Right atrium auricular region (tissue), 2 donors: ENCODE data around the gene TPM1. TPM values are rescaled to one million over a fixed set of nuclear protein-coding genes. Genes with fewer than 3 reads are reported as not detected.

Source experiments
- DNase-seq: peaks from one replicate; pipeline ENCODE4 v3.0.0-alpha.2; 2019; ENCODE audit warnings: low spot score
- H3K27ac ChIP-seq, 2 donors: fragments of 200-600 bp; sonication (generic); 1 replicate in 1 of 2; 2 replicates in 1 of 2; pipeline ENCODE4 v1.5.1; 2016 to 2019
- H3K27me3 ChIP-seq, 2 donors: fragments of 200-600 bp; sonication (generic); one replicate each; pipeline versions ENCODE4 v1.5.1 to v1.6.0; 2017 to 2019
- H3K36me3 ChIP-seq: fragments of 200-600 bp; sonication (generic); one replicate; pipeline ENCODE4 v1.5.1; 2016
- H3K4me1 ChIP-seq, 2 donors: fragments of 200-600 bp; sonication (generic); one replicate each; pipeline versions ENCODE4 v1.5.1 to v1.6.0; 2017 to 2019
- H3K4me3 ChIP-seq, 2 donors: fragments of 200-600 bp; sonication (generic); 1 replicate in 1 of 2; 2 replicates in 1 of 2; pipeline ENCODE4 v1.5.1; 2017 to 2019; ENCODE audit warnings: mild to moderate bottlenecking in 1 of 2, moderate library complexity in 1 of 2
- H3K9me3 ChIP-seq, 2 donors: fragments of 200-600 bp; sonication (generic); one replicate each; pipeline ENCODE4 v1.5.1; 2019
- total RNA-seq, 2 donors: library from RNA; depleted of rRNA; stranded (reverse); fragments of >200 nt; gene quantifications; one replicate each; pipeline ENCODE4 v1.1.0, GENCODE V29; 2016
- TF ChIP-seq, protein P1 (sequence below), 2 donors: fragments of 200-600 bp; sonication (generic); IDR thresholded peaks; one replicate each; pipeline ENCODE4 v1.5.1; 2019; ENCODE audit warnings: antibody characterized with exemption in 2 of 2

TPM1 gene
- total RNA-seq, 2 donors from 2014 or later, result 5,368 to 7,988 TPM

DNA sequence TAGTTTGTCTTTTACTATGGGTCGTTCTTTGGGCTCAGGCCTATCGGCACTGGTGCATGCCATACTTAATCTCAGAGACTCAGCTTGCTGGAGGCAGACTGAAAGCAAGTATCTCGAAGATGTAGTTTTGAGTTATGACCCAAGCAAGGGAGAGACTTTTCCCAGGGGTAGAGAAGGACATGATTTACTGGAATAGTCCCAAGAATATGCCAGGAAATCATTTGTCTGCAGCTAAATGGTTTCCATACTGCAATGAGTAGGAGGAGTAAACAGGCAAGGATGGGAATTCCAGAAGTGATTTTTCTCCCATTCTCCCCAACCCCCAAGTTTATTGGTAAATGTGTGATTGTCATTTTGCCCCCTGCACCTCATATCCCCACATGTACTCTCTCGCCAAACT lies 43.7 kb downstream of the TPM1 start:
- Histone ChIP-seq H3K4me1 (peaks cover 0 to 27% of the 10 kb centered on the region in 2 donors), H3K36me3 (no peaks in the 10 kb centered on the region), H3K9me3 (no peaks in the 10 kb centered on the region), H3K4me3 (no peak overlapping the region), H3K27ac (no peak overlapping the region), H3K27me3 (no peaks in the 10 kb centered on the region)
- no peak for DNase-seq
- TF ChIP-seq, protein P1, sequence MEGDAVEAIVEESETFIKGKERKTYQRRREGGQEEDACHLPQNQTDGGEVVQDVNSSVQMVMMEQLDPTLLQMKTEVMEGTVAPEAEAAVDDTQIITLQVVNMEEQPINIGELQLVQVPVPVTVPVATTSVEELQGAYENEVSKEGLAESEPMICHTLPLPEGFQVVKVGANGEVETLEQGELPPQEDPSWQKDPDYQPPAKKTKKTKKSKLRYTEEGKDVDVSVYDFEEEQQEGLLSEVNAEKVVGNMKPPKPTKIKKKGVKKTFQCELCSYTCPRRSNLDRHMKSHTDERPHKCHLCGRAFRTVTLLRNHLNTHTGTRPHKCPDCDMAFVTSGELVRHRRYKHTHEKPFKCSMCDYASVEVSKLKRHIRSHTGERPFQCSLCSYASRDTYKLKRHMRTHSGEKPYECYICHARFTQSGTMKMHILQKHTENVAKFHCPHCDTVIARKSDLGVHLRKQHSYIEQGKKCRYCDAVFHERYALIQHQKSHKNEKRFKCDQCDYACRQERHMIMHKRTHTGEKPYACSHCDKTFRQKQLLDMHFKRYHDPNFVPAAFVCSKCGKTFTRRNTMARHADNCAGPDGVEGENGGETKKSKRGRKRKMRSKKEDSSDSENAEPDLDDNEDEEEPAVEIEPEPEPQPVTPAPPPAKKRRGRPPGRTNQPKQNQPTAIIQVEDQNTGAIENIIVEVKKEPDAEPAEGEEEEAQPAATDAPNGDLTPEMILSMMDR (IDR thresholded peaks at IDR 0.05), result no peak

DNA sequence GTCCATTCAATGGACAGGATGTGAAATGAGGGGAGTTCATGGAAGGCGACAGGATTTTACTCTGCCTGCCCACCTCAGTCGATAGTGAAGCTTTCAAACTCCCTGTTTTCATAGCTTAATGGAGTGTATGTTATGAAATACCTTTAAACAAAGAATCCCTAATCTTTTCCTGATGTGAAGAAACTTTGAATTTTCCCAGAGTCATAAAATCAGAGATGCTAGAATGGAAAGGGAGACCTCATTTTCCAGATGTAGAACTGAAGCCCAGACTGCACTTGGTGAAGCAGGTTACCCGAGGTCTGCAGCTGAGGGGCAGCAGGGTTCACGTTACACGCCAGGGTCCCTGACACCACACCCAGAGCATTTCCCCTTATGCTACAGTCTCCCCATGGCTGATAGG lies 44.4 kb downstream of the TPM1 start:
- Histone ChIP-seq H3K27me3 (no peaks in the 10 kb centered on the region), H3K27ac (no peak overlapping the region)
- TF ChIP-seq, protein P1 (IDR thresholded peaks at IDR 0.05), result no peak

DNA sequence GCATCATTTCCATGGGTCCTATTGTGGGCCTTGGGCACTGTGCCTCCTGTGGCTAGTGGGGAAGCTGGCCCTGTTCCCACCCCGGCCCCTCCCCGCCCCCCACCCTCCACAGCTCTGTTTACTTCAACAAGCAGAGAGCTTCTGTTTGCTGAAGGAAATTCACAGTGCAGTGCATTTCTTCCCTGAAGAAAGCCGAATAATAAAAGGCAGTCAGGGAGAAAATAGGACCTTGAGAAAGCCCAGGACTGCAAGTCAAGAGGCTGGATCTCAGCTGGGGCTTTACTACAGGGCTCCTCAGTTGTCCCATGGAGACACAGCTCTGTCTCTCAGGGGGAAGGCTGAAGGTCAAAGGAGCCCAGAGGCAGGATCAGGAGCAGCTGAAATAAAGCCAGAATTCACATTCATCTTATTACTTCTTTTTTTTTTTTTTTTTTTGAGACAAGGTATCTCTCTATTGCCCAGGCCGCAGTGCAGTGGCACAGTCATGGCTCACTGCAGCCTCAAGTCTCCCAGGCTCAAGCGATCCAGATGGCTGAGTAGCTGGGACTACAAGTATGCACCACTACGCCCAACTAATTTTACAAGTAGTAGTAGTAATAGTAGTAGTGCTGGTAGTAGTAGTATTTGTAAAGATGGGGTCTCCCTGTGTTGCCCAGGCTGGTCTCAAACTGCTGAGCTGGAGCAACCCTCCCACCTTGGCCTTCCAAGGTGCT lies 46.1 kb downstream of the TPM1 start:
- DNase-seq, result no peak
- Histone ChIP-seq H3K4me3 (no peak overlapping the region), H3K36me3 (no peaks in the 10 kb centered on the region), H3K27me3 (no peaks in the 10 kb centered on the region), H3K4me1 (peaks cover 0 to 17% of the 10 kb centered on the region in 2 donors), H3K9me3 (no peaks in the 10 kb centered on the region), H3K27ac (peak overlapping the region in 1 of 2 donors; percentile 30)
- TF ChIP-seq, protein P1 (IDR thresholded peaks at IDR 0.05), result no peak

More for the DNA sequence above, 44.4 kb downstream of the TPM1 start:
- DNase-seq, result no peak
- Histone ChIP-seq H3K4me3 (no peak overlapping the region), H3K36me3 (no peaks in the 10 kb centered on the region), H3K9me3 (no peaks in the 10 kb centered on the region), H3K4me1 (peaks cover 0 to 24% of the 10 kb centered on the region in 2 donors)

DNA sequence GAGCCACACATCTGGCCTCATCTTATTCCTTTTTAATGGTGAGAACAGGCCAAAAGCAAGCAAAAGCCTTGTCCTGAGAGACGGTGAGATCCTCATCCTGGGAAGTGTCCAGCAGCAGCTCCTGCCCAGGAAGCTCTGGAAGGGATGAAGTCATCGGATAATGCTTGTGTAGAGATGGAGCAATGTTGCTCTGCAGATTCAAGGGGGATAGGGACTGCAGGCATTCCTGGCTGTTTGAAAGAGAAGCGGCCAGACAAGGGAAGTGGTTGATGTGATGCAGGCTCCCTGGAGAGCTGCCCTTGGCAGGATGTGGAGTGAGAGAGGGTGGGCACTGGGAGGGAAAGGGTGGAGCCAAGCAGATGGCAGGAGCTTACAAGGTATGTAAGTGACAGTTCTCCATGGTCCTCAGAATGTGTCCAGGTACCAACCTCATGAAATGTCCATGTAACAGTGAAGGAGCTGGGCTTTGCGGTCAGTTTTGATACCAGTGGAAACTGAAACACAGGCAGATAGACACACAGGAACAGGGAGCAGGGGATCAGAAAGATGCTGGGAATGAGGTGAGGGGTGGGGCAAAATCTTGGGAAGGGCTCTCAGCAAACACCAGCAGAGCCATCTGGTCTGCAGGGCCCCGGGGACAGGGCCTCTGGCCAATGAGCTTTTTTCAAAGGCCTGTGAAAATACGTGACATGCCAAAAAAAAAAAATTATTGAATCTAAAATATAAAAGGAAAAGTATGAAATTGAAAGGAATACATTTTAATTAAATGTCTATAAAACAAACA lies 46.9 kb downstream of the TPM1 start:
- Histone ChIP-seq H3K27ac (peak overlapping the region in 1 of 2 donors; percentile 30), H3K4me1 (peaks cover 0 to 25% of the 10 kb centered on the region in 2 donors)

DNA sequence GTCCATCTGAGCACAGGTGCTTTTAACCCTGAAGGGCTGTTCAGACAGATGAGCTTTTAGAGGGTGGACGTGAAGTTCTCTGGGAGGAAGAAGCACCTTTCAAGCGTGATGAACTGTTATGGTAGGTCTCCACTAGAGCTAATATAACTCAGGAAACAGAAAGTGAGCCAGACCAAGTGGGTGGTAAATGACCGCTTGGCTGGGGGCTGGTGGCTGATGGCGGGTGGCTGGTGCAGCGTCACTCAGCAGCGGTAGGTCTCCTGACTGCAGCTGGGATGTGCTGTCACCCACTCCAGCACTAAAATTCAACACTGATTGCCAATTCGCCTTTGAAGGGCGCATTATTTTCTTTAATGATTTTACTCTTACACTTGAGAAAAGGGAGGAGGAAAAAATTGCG lies 47.9 kb downstream of the TPM1 start:
- no peak overlapping the region for H3K4me3 ChIP-seq
- no peak overlapping the region for H3K27ac ChIP-seq
- H3K4me1 ChIP-seq, result peaks cover 0 to 27% of the 10 kb centered on the region in 2 donors
- TF ChIP-seq, protein P1 (IDR thresholded peaks at IDR 0.05), result no peak
- no peak for DNase-seq
- H3K36me3 ChIP-seq, result no peaks in the 10 kb centered on the region
- no peaks in the 10 kb centered on the region for H3K9me3 ChIP-seq
- no peaks in the 10 kb centered on the region for H3K27me3 ChIP-seq

More for the DNA sequence above, 46.9 kb downstream of the TPM1 start:
- no peak for DNase-seq
- TF ChIP-seq, protein P1 (IDR thresholded peaks at IDR 0.05), result no peak
- no peaks in the 10 kb centered on the region for H3K9me3 ChIP-seq
- no peaks in the 10 kb centered on the region for H3K27me3 ChIP-seq
- H3K36me3 ChIP-seq, result no peaks in the 10 kb centered on the region
- H3K4me3 ChIP-seq, result no peak overlapping the region
